ENCODE data around the gene MATCAP1.

The MATCAP1 gene

GRCh38 chr16:67207249-67208091, 23.7 kb upstream of the MATCAP1 start:
- no peak for DNase-seq

GRCh38 chr16:67206838-67207248, 23.1 kb upstream of the MATCAP1 start:
- DNase-seq: no peak

GRCh38 chr16:67206129-67206837, 22.5 kb upstream of the MATCAP1 start:
- DNase-seq: no peak

GRCh38 chr16:67204076-67204475, 20.3 kb upstream of the MATCAP1 start:
- no peak for DNase-seq

GRCh38 chr16:67202956-67203493, 19.3 kb upstream of the MATCAP1 start:
- no peak for DNase-seq

- no peak for DNase-seq
Observed at GRCh38 chr16:67202426-67202825, 18.7 kb upstream of the MATCAP1 start.

- no peak for DNase-seq
Observed at GRCh38 chr16:67201411-67202345, 17.9 kb upstream of the MATCAP1 start.

- no peak for DNase-seq
Observed at GRCh38 chr16:67200491-67200890, 16.7 kb upstream of the MATCAP1 start.

- no peak for DNase-seq
Observed at GRCh38 chr16:67199808-67200198, 16.0 kb upstream of the MATCAP1 start.

- DNase-seq: no peak
Observed at GRCh38 chr16:67199011-67199807, 15.4 kb upstream of the MATCAP1 start, which contains the start of gene ELMO3. TSS of gene ELMO3 (plus strand) at chr16:67199131. CDS start at chr16:67199327, 196 bp downstream.

- DNase-seq: peak; percentile 35
Observed at GRCh38 chr16:67198238-67198734, 14.5 kb upstream of the MATCAP1 start.

GRCh38 chr16:67197704-67198103, 13.9 kb upstream of the MATCAP1 start:
- no peak for DNase-seq

GRCh38 chr16:67196881-67197280, 13.1 kb upstream of the MATCAP1 start:
- DNase-seq: no peak

GRCh38 chr16:67195676-67196075, 11.9 kb upstream of the MATCAP1 start:
- no peak for DNase-seq

- no peak for DNase-seq
Observed at GRCh38 chr16:67194260-67194659, 10.5 kb upstream of the MATCAP1 start.

GRCh38 chr16:67193536-67193935, 9.8 kb upstream of the MATCAP1 start:
- no peak for DNase-seq

- DNase-seq: no peak
Observed at GRCh38 chr16:67192781-67193361, 9.1 kb upstream of the MATCAP1 start.

- DNase-seq: peak; percentile 88
Observed at GRCh38 chr16:67191995-67192681, 8.4 kb upstream of the MATCAP1 start, which contains the start of gene E2F4. TSS of gene E2F4 (plus strand) at chr16:67192155. CDS start at chr16:67192228, 73 bp downstream.

GRCh38 chr16:67191411-67191994, 7.7 kb upstream of the MATCAP1 start:
- no peak for DNase-seq

Data from fibroblast of skin of right quadriceps (primary cell).